Esophagus muscularis mucosa (tissue), 4 donors: ENCODE measurements around the gene PPP3CB.

Source experiments
- EP300 ChIP-seq: sonication (generic); formaldehyde crosslinking; IDR thresholded peaks from one replicate; pipeline ENCODE4 v1.6.1; 2017; ENCODE audit warnings: antibody characterized with exemption
- POLR2A ChIP-seq: fragments of 450-650 bp; IDR thresholded peaks from one replicate; pipeline ENCODE4 v1.6.1; 2017; ENCODE audit warnings: antibody characterized with exemption, moderate library complexity, mild to moderate bottlenecking, low read depth
- TF ChIP-seq, protein P1 (sequence below), 3 experiments: fragments of 200-600 bp in 2 of 3; fragments of 450-650 bp in 1 of 3; sonication (generic) in 2 of 3; IDR thresholded peaks; one replicate each; pipeline ENCODE4 v1.5.1; 2017 to 2019; ENCODE audit warnings: antibody characterized with exemption in 3 of 3, mild to moderate bottlenecking in 2 of 3, moderate library complexity in 1 of 3

DNA sequence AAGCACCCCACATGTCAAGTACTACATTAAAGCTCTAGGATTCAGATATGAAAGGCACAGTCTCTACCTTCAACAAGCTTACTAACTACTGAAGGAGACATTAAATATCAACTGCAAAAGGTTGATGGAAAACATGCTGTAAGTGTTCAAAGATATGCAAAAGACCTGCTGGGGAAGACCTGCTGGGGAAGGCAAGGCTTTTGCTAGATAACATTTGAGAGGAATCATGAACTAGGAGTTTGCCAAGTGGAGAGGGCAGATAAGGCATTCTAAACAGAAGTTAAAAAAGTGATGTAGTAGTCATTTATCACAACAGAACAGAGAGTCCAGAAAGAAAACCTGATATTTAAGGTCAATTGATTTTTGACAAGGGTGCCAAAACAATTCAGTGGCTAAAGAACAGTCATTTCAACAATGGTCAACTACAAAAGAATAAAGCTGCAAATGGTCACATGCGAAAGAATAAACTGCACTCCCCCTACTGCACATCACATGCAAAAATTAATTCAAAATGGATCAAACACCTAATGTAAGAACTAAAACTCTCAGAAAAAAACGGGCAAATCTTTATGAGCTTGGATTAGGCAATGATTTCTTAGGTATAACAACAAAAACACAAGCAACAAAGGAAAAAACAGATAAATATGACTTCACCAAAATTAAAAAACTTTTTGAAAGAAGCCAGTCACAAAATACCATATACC lies 39.5 kb downstream of the PPP3CB start:
- TF ChIP-seq EP300: no peak
- TF ChIP-seq, protein P1, sequence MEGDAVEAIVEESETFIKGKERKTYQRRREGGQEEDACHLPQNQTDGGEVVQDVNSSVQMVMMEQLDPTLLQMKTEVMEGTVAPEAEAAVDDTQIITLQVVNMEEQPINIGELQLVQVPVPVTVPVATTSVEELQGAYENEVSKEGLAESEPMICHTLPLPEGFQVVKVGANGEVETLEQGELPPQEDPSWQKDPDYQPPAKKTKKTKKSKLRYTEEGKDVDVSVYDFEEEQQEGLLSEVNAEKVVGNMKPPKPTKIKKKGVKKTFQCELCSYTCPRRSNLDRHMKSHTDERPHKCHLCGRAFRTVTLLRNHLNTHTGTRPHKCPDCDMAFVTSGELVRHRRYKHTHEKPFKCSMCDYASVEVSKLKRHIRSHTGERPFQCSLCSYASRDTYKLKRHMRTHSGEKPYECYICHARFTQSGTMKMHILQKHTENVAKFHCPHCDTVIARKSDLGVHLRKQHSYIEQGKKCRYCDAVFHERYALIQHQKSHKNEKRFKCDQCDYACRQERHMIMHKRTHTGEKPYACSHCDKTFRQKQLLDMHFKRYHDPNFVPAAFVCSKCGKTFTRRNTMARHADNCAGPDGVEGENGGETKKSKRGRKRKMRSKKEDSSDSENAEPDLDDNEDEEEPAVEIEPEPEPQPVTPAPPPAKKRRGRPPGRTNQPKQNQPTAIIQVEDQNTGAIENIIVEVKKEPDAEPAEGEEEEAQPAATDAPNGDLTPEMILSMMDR (IDR thresholded peaks at IDR 0.05): no peak
- TF ChIP-seq POLR2A: no peak
